Adipocyte (in vitro differentiated cells): Measurements from ENCODE around the gene GLG1.
"Not testable (repeated sequence)": the region's sequence is repeated elsewhere in the genome, so short reads cannot be mapped to it uniquely, and the experiment has no call there.

Experiments
- DNase-seq: peaks from one replicate; pipeline ENCODE4 v3.0.0-alpha.2; 2015; ENCODE audit warnings: low read depth
- H3K27me3 ChIP-seq: replicated peaks from 2 replicates; pipeline ENCODE4 v1.7.0; 2013; ENCODE audit warnings: mild to moderate bottlenecking, low read length, moderate library complexity; ENCODE audit not compliant: control insufficient read depth, insufficient read depth
- H3K36me3 ChIP-seq: 2 replicates; pipeline ENCODE4 v1.7.0; 2013; ENCODE audit warnings: low read length, mild to moderate bottlenecking, moderate library complexity; ENCODE audit not compliant: control insufficient read depth, insufficient read depth, severe bottlenecking
- H3K4me1 ChIP-seq: 2 replicates; pipeline ENCODE4 v1.7.0; 2013; ENCODE audit warnings: mild to moderate bottlenecking, low read length, moderate library complexity; ENCODE audit not compliant: control insufficient read depth, insufficient read depth
- H3K4me3 ChIP-seq: 2 replicates; pipeline ENCODE4 v1.7.0; 2013; ENCODE audit warnings: mild to moderate bottlenecking, low read length, moderate library complexity
- H3K9ac ChIP-seq: 2 replicates; pipeline ENCODE4 v1.7.0; 2013; ENCODE audit warnings: mild to moderate bottlenecking, low read length, moderate library complexity
- H3K9me3 ChIP-seq: 2 replicates; pipeline ENCODE4 v1.7.0; 2013; ENCODE audit warnings: mild to moderate bottlenecking, low read length, moderate library complexity; ENCODE audit not compliant: control insufficient read depth

GLG1 gene

DNA sequence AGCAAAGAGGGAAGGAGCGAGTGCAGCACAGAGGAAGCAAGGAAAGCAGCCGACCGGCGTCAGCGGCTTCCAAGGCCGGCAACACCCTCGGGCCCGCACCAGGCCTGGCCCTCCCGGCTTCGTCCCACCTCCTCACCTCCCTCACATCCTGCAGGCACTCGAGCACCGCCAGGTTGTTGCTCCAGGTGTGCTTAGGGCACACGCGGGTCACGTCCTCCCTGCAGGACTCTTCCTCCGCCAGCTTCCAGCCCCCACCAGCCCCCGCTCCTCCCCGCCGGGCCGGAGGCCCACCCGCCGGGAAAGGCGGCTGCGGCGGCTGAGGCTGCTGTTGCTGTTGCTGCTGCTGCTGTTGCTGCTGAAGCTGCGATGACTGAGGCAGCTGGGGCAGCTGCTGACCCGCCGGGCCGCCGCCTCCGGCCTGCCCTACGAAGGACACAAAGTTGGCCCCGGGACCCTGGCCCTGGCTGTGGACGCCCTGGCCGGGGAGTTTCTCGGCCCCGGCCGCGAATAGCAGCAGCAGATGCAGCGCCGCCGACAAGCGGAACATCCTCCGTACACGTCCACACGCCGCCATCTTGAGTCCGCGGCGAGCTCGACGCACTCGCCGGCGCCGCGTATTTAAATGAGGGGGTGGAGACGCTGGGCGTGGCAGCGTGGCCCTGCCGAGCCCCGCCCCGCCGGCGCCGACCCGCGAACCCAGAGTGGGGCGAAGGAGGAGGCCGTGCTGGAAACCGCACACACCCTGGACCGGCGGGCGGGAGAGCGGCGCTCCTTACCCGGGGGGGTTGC, at the start of gene GLG1:
Gene GLG1, minus strand, starts transcription at position 594 of the 789 bp plus-strand sequence. Its CDS starts 20 bp downstream, at position 574.
- H3K9ac ChIP-seq = peak within 1 kb of the TSS; percentile 94
- H3K36me3 ChIP-seq = no peaks in the 10 kb centered on the region
- H3K9me3 ChIP-seq = no peaks in the 10 kb centered on the region
- H3K4me1 ChIP-seq = peaks cover 38% of the 10 kb centered on the region
- DNase-seq = peak; percentile 98
- no peaks in the 10 kb centered on the region for H3K27me3 ChIP-seq
- peak within 1 kb of the TSS; percentile 86 for H3K4me3 ChIP-seq

DNA sequence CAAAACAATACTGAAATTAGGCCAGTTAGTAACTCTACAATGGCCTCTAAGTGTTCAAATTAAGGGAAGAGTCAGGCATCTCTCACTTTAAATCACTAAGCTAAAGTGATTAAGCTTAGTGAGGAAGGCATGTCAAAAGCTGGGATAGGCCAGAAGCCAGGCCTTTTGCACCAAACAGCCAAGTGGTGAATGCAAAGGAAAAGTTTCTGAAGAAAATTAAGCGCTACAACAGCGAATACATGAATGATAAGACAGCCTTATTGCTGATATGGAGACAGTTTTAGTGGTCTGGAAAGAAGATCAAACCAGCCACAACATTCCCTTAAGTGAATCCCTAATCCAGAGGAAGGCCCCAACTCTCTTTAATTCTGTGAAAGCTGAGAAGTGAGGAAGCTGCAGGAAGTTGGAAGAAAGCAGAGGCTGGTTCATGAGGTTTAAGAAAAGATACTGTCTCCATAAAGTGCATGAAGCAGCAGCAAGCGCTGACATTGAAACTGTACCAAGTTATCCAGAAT, 47.7 kb upstream of the GLG1 start:
- H3K4me1 ChIP-seq = peaks cover 14% of the 10 kb centered on the region
- H3K4me3 ChIP-seq = no peak overlapping the region
- H3K27me3 ChIP-seq = no peaks in the 10 kb centered on the region
- H3K36me3 ChIP-seq = peaks cover 32% of the 10 kb centered on the region
- H3K9ac ChIP-seq = no peak overlapping the region
- no peak for DNase-seq
- no peaks in the 10 kb centered on the region for H3K9me3 ChIP-seq

DNA sequence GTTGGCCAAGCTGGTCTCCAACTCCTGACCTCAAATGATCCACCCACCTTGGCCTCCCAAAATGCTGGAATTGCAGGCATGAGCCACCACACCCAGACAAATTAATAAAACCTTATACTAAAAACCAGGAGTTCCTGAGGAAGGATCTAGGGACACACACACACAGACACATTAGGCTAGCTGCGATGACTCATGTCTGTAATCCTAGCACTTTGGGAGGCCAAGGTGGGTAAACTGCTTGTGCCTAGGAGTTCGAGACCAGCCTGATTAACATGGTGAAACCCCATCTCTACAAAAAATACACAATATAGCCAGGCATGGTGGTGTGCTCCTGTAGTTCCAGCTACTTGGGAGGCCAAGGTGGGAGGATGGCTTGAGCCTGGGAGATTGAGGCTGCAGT, 46.0 kb upstream of the GLG1 start:
- H3K4me1 ChIP-seq, H3K9ac ChIP-seq, H3K27me3 ChIP-seq, H3K9me3 ChIP-seq, H3K4me3 ChIP-seq: not testable (repeated sequence)
- H3K36me3 ChIP-seq = peaks cover 29% of the 10 kb centered on the region
- DNase-seq = peak; percentile 34

DNA sequence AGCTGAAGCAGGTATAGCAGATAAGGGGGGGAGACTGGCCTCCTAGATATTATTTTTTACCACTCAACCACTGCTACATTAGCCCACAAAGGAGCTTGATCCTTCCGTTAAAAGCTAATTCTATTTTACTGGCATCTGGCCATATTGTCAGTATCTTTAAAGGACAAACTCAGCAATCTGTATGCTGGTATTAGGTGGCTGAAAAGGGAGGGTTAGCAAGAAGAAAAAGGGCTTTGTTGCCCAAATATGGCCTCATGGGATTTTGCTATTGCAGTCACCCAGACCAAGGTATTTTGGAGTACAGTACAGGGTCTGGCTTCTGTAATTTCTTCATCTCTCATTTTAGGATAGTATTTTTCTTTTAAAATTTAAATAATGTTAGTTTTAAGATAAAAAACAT, 45.3 kb upstream of the GLG1 start:
- H3K4me1 ChIP-seq = peaks cover 10% of the 10 kb centered on the region
- peaks cover 34% of the 10 kb centered on the region for H3K36me3 ChIP-seq
- no peak overlapping the region for H3K9ac ChIP-seq
- no peak overlapping the region for H3K4me3 ChIP-seq
- H3K27me3 ChIP-seq = no peaks in the 10 kb centered on the region
- DNase-seq = no peak
- no peaks in the 10 kb centered on the region for H3K9me3 ChIP-seq

DNA sequence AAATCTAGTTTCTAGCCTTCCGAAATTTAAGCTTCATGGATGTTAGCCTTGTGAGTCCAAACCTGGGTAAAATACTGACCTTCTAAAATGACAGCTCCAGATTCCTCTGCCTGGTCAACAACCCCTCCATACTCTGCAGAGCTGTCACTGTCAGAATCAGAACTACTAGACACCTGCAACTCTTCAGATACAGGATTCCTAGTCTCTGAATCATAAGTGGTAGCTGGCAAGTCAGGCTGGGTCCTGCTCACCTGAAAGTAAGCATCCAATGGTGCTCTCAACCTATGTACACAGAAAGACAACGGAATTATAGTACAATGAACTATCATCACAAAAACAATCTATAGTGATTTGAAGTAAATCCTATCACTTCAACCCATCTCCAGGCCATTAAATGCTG, 44.9 kb upstream of the GLG1 start:
- Histone ChIP-seq H3K4me1 (peaks cover 10% of the 10 kb centered on the region), H3K9ac (no peak overlapping the region), H3K4me3 (no peak overlapping the region), H3K27me3 (no peaks in the 10 kb centered on the region), H3K36me3 (peaks cover 34% of the 10 kb centered on the region), H3K9me3 (no peaks in the 10 kb centered on the region)
- DNase-seq = no peak

DNA sequence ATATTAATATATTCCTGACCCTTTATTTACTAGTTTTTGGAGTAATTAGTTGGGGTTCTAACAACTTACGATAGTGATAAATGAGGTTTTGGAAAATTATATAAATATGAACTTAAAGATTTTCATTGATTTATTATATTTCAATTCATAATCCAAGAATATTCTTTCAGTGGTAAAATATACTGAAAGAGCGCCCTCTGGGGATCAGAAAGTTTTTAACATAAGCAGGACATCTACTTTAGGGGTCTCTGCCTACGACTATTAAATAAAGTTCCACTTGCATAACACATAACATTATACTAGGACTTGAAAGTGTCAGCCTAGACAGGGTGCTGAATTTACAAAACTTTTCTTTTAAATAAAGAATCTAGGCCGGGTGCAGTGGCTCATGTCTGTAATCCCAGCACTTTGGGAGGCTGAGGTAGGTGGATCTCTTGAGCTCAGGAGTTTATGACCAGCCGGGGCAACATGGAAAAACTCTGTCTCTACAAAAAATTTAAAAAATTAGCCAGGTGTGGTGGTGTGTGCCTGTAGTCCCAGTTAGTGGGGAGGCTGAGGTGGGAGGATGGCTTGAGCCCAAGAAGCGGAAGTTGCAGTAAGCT, 44.2 kb upstream of the GLG1 start:
- DNase-seq = peak; percentile 54
- Histone ChIP-seq H3K27me3 (no peaks in the 10 kb centered on the region), H3K4me1 (peaks cover 10% of the 10 kb centered on the region), H3K9ac (no peak overlapping the region), H3K36me3 (peaks cover 36% of the 10 kb centered on the region), H3K4me3 (no peak overlapping the region), H3K9me3 (no peaks in the 10 kb centered on the region)

DNA sequence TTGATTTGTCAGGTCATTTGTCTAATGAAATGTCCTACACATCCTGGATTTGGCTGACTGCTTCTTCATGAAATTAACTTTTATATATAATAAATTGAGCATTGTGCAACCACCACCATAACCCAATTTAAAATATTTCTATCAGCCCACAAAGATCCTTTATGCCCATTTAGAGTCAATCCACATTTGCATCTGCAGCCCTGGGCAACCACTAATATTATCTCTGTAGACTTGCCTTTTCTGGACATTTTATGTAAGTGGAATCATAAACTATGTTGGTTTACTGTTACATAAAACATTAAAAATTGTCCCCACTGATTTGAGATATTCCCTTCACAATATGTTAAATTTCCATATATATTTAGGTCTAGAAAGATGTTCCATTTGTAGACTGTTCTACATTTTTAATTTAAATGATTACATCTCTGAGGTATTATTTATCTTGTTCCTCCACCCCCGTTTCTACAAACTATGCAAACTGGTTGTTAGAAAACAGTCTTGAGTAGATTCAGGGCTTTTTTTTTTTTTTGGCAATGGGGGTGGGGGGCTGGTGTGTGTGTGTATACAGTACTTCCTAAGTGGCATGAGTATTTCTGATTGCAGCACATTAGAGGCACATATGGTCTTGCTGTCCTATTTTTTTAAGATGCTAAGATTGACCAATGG, 43.1 kb upstream of the GLG1 start:
- H3K4me3 ChIP-seq = no peak overlapping the region
- DNase-seq = no peak
- H3K4me1 ChIP-seq = peaks cover 10% of the 10 kb centered on the region
- H3K36me3 ChIP-seq = peaks cover 44% of the 10 kb centered on the region
- H3K27me3 ChIP-seq = no peaks in the 10 kb centered on the region
- H3K9ac ChIP-seq = no peak overlapping the region
- no peaks in the 10 kb centered on the region for H3K9me3 ChIP-seq

DNA sequence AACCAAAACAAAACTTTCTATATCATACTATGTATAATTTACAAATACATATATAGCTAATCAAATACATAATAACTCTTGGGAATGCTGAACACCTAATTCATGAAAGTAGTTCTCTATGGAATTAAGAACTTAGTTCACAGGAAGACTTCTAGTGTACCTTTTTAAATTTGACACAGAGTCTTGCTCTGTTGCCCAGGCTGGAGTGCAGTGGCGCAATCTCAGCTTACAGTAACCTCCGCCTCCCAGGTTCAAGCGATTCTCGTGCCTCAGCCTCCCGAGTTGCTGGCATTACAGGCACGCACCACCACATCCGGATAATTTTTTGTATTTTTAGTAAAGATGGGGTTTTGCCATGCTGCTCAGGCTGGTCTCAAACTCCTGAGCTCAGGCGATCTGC, 35.1 kb upstream of the GLG1 start:
- peaks cover 61% of the 10 kb centered on the region for H3K36me3 ChIP-seq

DNA sequence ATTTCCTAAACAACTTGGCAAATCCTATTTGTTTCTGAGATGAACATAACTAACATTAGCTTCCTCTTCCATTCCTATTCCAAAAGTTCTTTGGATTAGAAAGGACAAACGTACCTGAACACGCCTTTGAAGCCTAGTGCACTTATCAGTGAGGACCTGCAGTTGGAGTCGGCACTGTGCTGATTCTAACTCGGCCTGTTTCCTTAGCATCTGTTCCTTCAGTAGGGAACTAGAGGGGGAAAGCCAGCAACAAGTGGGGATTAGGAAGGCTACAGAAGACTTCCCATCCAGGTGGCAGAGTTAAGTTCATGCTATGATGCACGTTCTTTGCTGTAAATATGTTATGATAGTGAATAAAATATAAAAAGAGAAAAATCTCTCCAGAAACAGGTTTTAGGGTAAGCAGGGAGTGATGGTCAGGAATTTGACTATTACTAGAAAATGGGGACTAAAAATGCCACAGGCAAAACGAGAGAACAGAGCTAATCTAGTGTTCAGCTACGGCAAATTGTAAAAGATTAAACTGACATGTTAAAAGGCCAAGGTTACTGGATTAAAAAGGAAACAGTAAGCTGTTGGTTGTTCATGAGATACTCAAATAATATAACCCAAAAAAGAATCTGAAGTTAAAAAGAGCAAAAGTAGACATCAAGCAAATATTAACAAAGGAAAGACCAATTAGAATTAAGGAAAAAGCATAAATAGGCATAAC, 31.0 kb upstream of the GLG1 start:
- H3K27me3 ChIP-seq = no peaks in the 10 kb centered on the region
- H3K36me3 ChIP-seq = peaks cover 64% of the 10 kb centered on the region
- H3K4me3 ChIP-seq = no peak overlapping the region
- no peaks in the 10 kb centered on the region for H3K9me3 ChIP-seq
- H3K4me1 ChIP-seq = no peaks in the 10 kb centered on the region
- DNase-seq = no peak
- H3K9ac ChIP-seq = no peak overlapping the region

More for the DNA sequence above, 35.1 kb upstream of the GLG1 start:
- Histone ChIP-seq H3K4me3 (no peak overlapping the region), H3K27me3 (no peaks in the 10 kb centered on the region), H3K9ac (no peak overlapping the region), H3K4me1 (no peaks in the 10 kb centered on the region), H3K9me3 (no peaks in the 10 kb centered on the region)
- no peak for DNase-seq

DNA sequence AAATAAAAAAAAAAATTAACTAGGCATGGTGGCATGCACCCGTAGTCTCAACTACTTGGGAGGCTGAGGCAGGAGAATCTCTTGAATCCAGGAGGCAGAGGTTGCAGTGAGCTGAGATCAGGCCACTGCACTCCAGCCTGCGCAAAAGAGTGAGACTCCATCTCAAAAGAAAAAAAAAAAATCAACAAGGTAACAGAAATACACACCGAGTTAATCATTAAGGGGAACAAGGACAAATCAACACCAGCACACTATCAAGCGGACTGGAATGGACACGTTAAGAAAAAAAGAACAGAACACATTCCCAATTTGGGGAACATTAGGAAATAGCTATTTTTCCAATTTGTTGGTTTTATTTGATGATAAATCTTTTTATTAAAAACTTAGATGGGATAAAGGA, 28.4 kb upstream of the GLG1 start:
- Histone ChIP-seq H3K27me3 (no peaks in the 10 kb centered on the region), H3K9ac (no peak overlapping the region), H3K9me3 (no peaks in the 10 kb centered on the region), H3K36me3 (peaks cover 77% of the 10 kb centered on the region), H3K4me1 (no peaks in the 10 kb centered on the region), H3K4me3 (no peak overlapping the region)
- DNase-seq = no peak

DNA sequence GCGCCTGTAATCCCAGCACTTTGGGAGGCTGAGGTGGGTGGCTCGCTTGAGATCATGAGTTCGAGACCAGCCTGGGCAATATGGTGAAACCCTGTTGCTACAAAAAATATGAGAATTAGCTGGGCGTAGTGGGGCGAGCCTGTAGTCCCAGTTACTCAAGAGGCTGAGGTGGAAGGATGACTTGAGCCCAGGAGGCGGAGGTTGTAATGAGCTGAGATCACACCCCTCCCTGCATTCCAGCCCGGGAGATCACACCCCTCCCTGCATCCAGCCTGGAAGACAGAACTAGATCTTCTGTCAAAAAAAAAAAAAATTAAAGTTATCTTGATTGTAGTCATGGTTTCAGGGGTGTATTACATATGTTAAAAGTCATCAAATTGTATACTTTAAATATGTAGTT, 26.8 kb upstream of the GLG1 start:
- Histone ChIP-seq H3K9me3 (no peaks in the 10 kb centered on the region), H3K4me1 (no peaks in the 10 kb centered on the region), H3K36me3 (peaks cover 85% of the 10 kb centered on the region), H3K9ac (no peak overlapping the region), H3K27me3 (no peaks in the 10 kb centered on the region), H3K4me3 (no peak overlapping the region)
- no peak for DNase-seq
